Transverse colon (tissue), 4 donors: Measurements from ENCODE around the gene GSG1. TPM values are rescaled to one million over a fixed set of nuclear protein-coding genes. Genes with fewer than 3 reads are reported as not detected.

ENCODE experiments used
- DNase-seq: peaks from one replicate; pipeline ENCODE4 v3.0.0-alpha.2; 2019
- H3K27ac ChIP-seq, 4 donors: fragments of 200-600 bp; sonication (generic); 2 replicates each; pipeline ENCODE4 v1.5.1; 2016 to 2018; ENCODE audit warnings: inconsistent platforms in 4 of 4
- H3K27me3 ChIP-seq: fragments of 200-600 bp; sonication (generic); 2 replicates; pipeline ENCODE4 v1.5.1; 2017; ENCODE audit warnings: inconsistent platforms
- H3K36me3 ChIP-seq, 4 donors: fragments of 200-600 bp; sonication (generic); 2 replicates each; pipeline ENCODE4 v1.5.1; 2017 to 2019; ENCODE audit warnings: inconsistent platforms in 4 of 4
- H3K4me1 ChIP-seq, 4 donors: fragments of 200-600 bp; sonication (generic); 2 replicates each; pipeline ENCODE4 v1.5.1; 2017 to 2020; ENCODE audit warnings: inconsistent platforms in 4 of 4
- H3K4me3 ChIP-seq, 4 donors: fragments of 200-600 bp; sonication (generic); 1 replicate in 1 of 4; 2 replicates in 3 of 4; pipeline versions ENCODE4 v1.5.1 to v1.6.1; 2017 to 2019; ENCODE audit warnings: inconsistent platforms in 4 of 4
- H3K9me3 ChIP-seq, 2 donors: fragments of 200-600 bp; sonication (generic); 2 replicates each; pipeline ENCODE4 v1.5.1; 2017 to 2019; ENCODE audit warnings: inconsistent platforms in 2 of 2
- EP300 ChIP-seq: sonication (generic); formaldehyde crosslinking; IDR thresholded peaks from one replicate; pipeline ENCODE4 v1.6.1; 2017; ENCODE audit warnings: antibody characterized with exemption, low read depth
- POLR2A ChIP-seq: fragments of 450-650 bp; IDR thresholded peaks from one replicate; pipeline ENCODE4 v1.6.1; 2016; ENCODE audit warnings: antibody characterized with exemption, mild to moderate bottlenecking, moderate library complexity
- POLR2AphosphoS5 ChIP-seq, 3 donors: sonication (generic); formaldehyde crosslinking; IDR thresholded peaks; one replicate each; pipeline ENCODE4 v1.6.1; 2016; ENCODE audit warnings: antibody characterized with exemption in 3 of 3
- WGBS, 2 donors: methylation state at CpG; one replicate each; pipeline ENCODE4 v1.1.5; 2018; ENCODE audit warnings: low coverage in 1 of 2; 5-methylcytosine and 5-hydroxymethylcytosine counted together
- in situ Hi-C, 4 donors: fragments of 200-750 bp; cut with MboI; loops; one replicate each; pipeline versions ENCODE4 v1.15.0 to v1.15.1; 2017; ENCODE audit warnings: low sequenced_read_pairs in 3 of 4, low pct_ligation_motif_present in 1 of 4, low pct_unique_long_range_greater_than_20kb in 1 of 4
- intact Hi-C: fragments of 100-400 bp; cut with DNase I; formaldehyde crosslinking; loops from one replicate; pipeline ENCODE4 v1.15.1; 2023; ENCODE audit warnings: low total_unique reads
- total RNA-seq, 4 donors: library from RNA; depleted of rRNA; stranded (reverse); fragments of >200 nt; gene quantifications; one replicate each; pipeline ENCODE4 v1.1.0, GENCODE V29; 2016
- TF ChIP-seq, protein P1 (sequence below), 5 experiments: fragments of 200-600 bp in 3 of 5; fragments of 450-650 bp in 2 of 5; sonication (generic) in 3 of 5; IDR thresholded peaks; 1 replicate in 2 of 5; 2 replicates in 3 of 5; pipeline ENCODE4 v1.5.1; 2016 to 2017; ENCODE audit warnings: antibody characterized with exemption in 5 of 5, inconsistent platforms in 3 of 5, mild to moderate bottlenecking in 2 of 5, moderate library complexity in 1 of 5

Gene GSG1
- total RNA-seq, 4 donors from 2014 or later, result not detected

DNA sequence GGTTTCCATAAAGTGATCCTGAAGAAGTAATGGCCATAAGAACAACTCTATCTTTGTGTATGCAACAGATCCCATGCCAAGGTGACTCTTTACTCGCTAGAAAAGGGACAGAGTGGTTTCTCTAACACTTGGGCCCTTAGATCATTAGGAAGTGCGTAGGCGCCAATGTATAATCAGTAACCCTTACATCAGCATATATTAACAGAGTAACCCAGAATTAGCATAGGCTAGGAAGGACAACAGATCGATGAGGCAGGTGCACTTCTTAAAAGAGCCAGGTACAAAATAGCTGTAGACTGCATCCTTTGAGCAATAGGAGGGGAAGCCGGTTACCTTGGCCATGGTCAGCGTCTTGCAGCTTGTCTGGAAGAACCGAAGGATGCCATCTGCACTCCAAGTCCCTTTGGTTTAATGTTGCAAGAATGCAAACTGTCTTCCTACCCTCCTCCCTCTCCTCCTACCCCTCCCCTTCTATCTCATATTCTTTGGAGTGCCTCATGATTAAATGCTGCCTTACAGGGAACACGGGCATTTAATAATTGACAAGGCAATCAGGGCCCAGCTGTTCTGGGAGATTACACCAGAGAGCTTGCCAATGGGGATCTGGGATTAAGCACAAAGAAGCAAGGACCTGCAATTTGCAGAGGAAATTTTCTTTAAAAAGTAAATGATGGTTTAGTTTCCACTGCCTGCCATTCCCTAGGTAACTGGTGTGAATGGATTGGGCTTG is 8.0 kb downstream of the GSG1 start:
- DNase-seq, result no peak
- TF ChIP-seq POLR2A (no peak), EP300 (no peak), POLR2AphosphoS5 (IDR thresholded peaks at IDR 0.05) (no peak)
- TF ChIP-seq, protein P1, sequence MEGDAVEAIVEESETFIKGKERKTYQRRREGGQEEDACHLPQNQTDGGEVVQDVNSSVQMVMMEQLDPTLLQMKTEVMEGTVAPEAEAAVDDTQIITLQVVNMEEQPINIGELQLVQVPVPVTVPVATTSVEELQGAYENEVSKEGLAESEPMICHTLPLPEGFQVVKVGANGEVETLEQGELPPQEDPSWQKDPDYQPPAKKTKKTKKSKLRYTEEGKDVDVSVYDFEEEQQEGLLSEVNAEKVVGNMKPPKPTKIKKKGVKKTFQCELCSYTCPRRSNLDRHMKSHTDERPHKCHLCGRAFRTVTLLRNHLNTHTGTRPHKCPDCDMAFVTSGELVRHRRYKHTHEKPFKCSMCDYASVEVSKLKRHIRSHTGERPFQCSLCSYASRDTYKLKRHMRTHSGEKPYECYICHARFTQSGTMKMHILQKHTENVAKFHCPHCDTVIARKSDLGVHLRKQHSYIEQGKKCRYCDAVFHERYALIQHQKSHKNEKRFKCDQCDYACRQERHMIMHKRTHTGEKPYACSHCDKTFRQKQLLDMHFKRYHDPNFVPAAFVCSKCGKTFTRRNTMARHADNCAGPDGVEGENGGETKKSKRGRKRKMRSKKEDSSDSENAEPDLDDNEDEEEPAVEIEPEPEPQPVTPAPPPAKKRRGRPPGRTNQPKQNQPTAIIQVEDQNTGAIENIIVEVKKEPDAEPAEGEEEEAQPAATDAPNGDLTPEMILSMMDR (IDR thresholded peaks at IDR 0.05), result no peak
- WGBS, 2 donors, result 81 to 87% methylated on average over 7 to 8 of the region's 8 CpGs
- Histone ChIP-seq H3K4me1 (peaks cover 10 to 31% (median 22%) of the 10 kb centered on the region in 4 donors), H3K36me3 (no peaks in the 10 kb centered on the region), H3K4me3 (no peak overlapping the region), H3K27me3 (no peaks in the 10 kb centered on the region), H3K9me3 (no peaks in the 10 kb centered on the region), H3K27ac (no peak overlapping the region)
- intact Hi-C loops (no loop called here), in situ Hi-C loops (loop anchor here in 3 of 4 donors (5.0 to 10.0 kb wide), 2 partner anchors 91 to 117 kb away; partner anchors contain the start of gene HEBP1 (in 1 of the 3))

DNA sequence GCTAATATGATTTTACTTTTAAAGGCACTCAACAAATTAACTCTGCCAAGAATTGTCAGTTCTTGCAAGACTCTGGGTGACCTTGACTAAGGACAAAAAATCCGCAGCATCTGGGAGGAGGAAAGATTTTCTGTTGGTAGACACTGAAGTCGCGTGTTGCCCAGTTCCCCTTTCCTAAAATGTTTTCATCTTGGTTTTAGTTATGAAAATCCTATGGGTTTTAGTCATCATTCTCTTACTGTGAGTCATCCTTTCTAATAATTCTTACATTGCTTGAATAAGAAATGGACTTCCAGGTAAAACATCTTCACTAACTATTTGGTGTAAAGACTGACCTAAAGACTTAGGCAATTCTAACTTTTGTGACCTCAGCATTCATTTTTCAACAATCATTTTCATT is 9.1 kb downstream of the GSG1 start:
- no peak for DNase-seq
- intact Hi-C loops, result no loop called here
- no peaks in the 10 kb centered on the region for H3K36me3 ChIP-seq
- no peaks in the 10 kb centered on the region for H3K9me3 ChIP-seq
- H3K27ac ChIP-seq, result no peak overlapping the region
- WGBS, 2 donors, result 58 to 67% methylated on average over 3 of the region's 3 CpGs
- no peak overlapping the region for H3K4me3 ChIP-seq
- no peaks in the 10 kb centered on the region for H3K27me3 ChIP-seq
- TF ChIP-seq POLR2AphosphoS5 (IDR thresholded peaks at IDR 0.05), result no peak
- TF ChIP-seq, protein P1 (IDR thresholded peaks at IDR 0.05), result no peak
- peaks cover 6 to 24% (median 16%) of the 10 kb centered on the region in 4 donors for H3K4me1 ChIP-seq
- in situ Hi-C loops, result loop anchor here in 1 of 4 donors (10.0 kb wide), 1 partner anchor 90 kb away; the partner anchor contains the start of gene HEBP1

DNA sequence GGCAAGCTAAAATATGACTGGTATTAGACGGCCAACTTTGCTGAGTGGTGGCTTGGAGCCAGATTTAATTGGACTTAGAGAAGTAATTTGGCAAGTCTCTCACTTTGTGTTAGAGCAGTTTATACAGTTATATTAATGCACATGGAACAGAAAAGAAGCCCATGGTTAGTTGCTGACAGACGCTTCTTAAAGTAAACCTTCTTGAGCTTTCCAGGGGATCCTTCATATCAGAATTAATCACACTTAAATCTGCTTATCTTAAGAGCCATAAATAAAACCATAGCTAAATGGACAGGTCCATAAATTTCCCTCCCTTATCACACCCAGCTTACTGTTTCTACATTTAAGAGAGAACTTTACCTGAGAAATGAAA is 9.6 kb downstream of the GSG1 start:
- in situ Hi-C loops (loop anchor here in 1 of 4 donors (10.0 kb wide), 1 partner anchor 89 kb away; the partner anchor contains the start of gene HEBP1), intact Hi-C loops (no loop called here)
- TF ChIP-seq EP300 (no peak), POLR2AphosphoS5 (IDR thresholded peaks at IDR 0.05) (no peak), POLR2A (no peak)
- TF ChIP-seq, protein P1 (IDR thresholded peaks at IDR 0.05), result no peak
- H3K4me3 ChIP-seq, result no peak overlapping the region
- DNase-seq, result no peak
- H3K36me3 ChIP-seq, result no peaks in the 10 kb centered on the region
- no peak overlapping the region for H3K27ac ChIP-seq
- H3K27me3 ChIP-seq, result no peaks in the 10 kb centered on the region
- peaks cover 5 to 19% (median 12%) of the 10 kb centered on the region in 4 donors for H3K4me1 ChIP-seq
- 52 to 57% methylated on average over 2 of the region's 2 CpGs for WGBS, 2 donors
- no peaks in the 10 kb centered on the region for H3K9me3 ChIP-seq

DNA sequence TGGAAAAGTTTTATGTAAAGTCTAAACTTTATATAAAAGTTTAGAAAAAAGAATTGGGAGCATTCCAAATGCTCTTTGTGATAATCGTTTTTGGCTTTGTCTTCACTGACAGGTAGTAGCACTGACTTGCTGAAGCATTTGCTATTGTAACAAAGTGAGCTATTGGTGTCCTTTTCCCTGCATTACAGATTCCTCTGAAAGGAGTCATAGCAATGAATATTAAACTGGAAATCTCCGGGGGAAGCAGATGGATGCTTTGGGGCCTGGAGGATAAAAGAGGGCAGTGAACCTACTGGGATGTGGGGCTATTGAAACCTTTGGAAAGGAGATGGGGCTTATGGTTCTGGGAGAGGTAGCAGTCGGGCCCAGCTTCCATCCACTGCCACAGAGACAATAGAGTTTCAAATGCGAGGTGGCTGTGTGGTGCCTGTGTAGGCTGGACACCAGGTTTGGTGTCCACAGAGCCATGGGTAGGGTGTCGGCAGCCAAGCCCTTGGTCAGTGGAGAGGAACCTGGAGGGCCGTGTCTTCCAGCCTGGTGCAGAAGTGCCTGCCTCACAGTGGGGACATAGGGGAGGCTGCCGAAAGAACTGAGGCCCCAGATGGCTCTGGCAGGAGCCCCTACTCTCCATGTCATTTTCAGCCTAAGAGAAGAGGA is 10.1 kb downstream of the GSG1 start:
- Histone ChIP-seq H3K9me3 (no peaks in the 10 kb centered on the region), H3K27me3 (no peaks in the 10 kb centered on the region), H3K36me3 (no peaks in the 10 kb centered on the region), H3K27ac (no peak overlapping the region), H3K4me1 (peaks cover 0 to 14% (median 7%) of the 10 kb centered on the region in 4 donors), H3K4me3 (no peak overlapping the region)
- TF ChIP-seq, protein P1 (IDR thresholded peaks at IDR 0.05), result no peak
- DNase-seq, result no peak
- intact Hi-C loops (no loop called here), in situ Hi-C loops (loop anchor here in 1 of 4 donors (10.0 kb wide), 1 partner anchor 89 kb away; the partner anchor contains the start of gene HEBP1)
- WGBS, 2 donors, result 57 to 80% methylated on average over 3 to 7 of the region's 7 CpGs
